Large intestine (tissue), 3 donors: ENCODE measurements around the gene SLC34A3. TPM values are rescaled to one million over a fixed set of nuclear protein-coding genes. Genes with fewer than 3 reads are reported as not detected.

Experiments used
- DNase-seq, 2 donors: peaks; one replicate each; pipeline versions ENCODE4 v3.0.0 to v3.0.0-alpha.2; 2013
- H3K27ac ChIP-seq: one replicate; pipeline ENCODE4 v1.5.1; 2013; ENCODE audit warnings: low read length
- H3K27me3 ChIP-seq: 2 replicates; pipeline ENCODE4 v1.6.1; 2013; ENCODE audit warnings: low read length; ENCODE audit not compliant: control insufficient read depth, insufficient read depth
- H3K36me3 ChIP-seq: 2 replicates; pipeline ENCODE4 v1.6.1; 2013; ENCODE audit warnings: low read length; ENCODE audit not compliant: control insufficient read depth, insufficient read depth
- H3K4me1 ChIP-seq: one replicate; pipeline ENCODE4 v1.6.1; 2013; ENCODE audit warnings: low read length; ENCODE audit not compliant: control insufficient read depth, insufficient read depth
- H3K4me3 ChIP-seq: one replicate; pipeline ENCODE4 v1.5.1; 2013; ENCODE audit warnings: low read length
- H3K9me3 ChIP-seq: one replicate; pipeline ENCODE4 v1.6.1; 2013; ENCODE audit warnings: mild to moderate bottlenecking, low read depth, low read length, moderate library complexity; ENCODE audit not compliant: control insufficient read depth
- WGBS: methylation state at CpG from one replicate; pipeline ENCODE4 v1.1.5; 2013; ENCODE audit warnings: low lambda C conversion rate; ENCODE audit not compliant: insufficient coverage; 5-methylcytosine and 5-hydroxymethylcytosine counted together
- polyA plus RNA-seq: library from polyadenylated mRNA; unstranded; fragments of 120-200 nt; gene quantifications from one replicate; pipeline ENCODE4 v1.2.1, GENCODE V29; 2013

Gene SLC34A3
- polyA plus RNA-seq, 1 donor, result 36.9 TPM

GRCh38 chr9:137217276-137218211 is 13.2 kb upstream of the SLC34A3 start:
- peaks cover 28% of the 10 kb centered on the region for H3K4me1 ChIP-seq
- peak overlapping the region; percentile 39 for H3K4me3 ChIP-seq
- no CpG with 5 or more reads among the region's 36 CpGs for WGBS
- DNase-seq, result peak; percentile 78 to 88
- H3K27me3 ChIP-seq, result no peaks in the 10 kb centered on the region
- peaks cover 13% of the 10 kb centered on the region for H3K36me3 ChIP-seq
- H3K27ac ChIP-seq, result peak overlapping the region; percentile 54
- H3K9me3 ChIP-seq, result peaks cover 9% of the 10 kb centered on the region

GRCh38 chr9:137218212-137218753 is 12.4 kb upstream of the SLC34A3 start:
- Histone ChIP-seq H3K4me3 (no peak overlapping the region), H3K4me1 (peaks cover 33% of the 10 kb centered on the region)
- no peak for DNase-seq

GRCh38 chr9:137218754-137219271 is 11.9 kb upstream of the SLC34A3 start:
- Histone ChIP-seq H3K27me3 (no peaks in the 10 kb centered on the region), H3K4me3 (no peak overlapping the region), H3K4me1 (peaks cover 33% of the 10 kb centered on the region), H3K36me3 (peaks cover 13% of the 10 kb centered on the region), H3K9me3 (peaks cover 9% of the 10 kb centered on the region), H3K27ac (peak overlapping the region; percentile 66)
- DNase-seq, result peak in 1 of 2 donors; percentile 71
- no CpG with 5 or more reads among the region's 12 CpGs for WGBS

More at GRCh38 chr9:137218212-137218753, 12.4 kb upstream of the SLC34A3 start:
- H3K27me3 ChIP-seq, result no peaks in the 10 kb centered on the region
- peak overlapping the region; percentile 66 for H3K27ac ChIP-seq
- WGBS, result no CpG with 5 or more reads among the region's 30 CpGs
- peaks cover 13% of the 10 kb centered on the region for H3K36me3 ChIP-seq
- peaks cover 9% of the 10 kb centered on the region for H3K9me3 ChIP-seq

- H3K27ac ChIP-seq, result no peak overlapping the region
- no peak for DNase-seq
- peaks cover 11% of the 10 kb centered on the region for H3K36me3 ChIP-seq
- no CpG with 5 or more reads among the region's 10 CpGs for WGBS
- H3K27me3 ChIP-seq, result no peaks in the 10 kb centered on the region
- no peak overlapping the region for H3K4me3 ChIP-seq
- peaks cover 41% of the 10 kb centered on the region for H3K4me1 ChIP-seq
- H3K9me3 ChIP-seq, result peaks cover 9% of the 10 kb centered on the region
Measured at GRCh38 chr9:137219757-137220316, 10.9 kb upstream of the SLC34A3 start.

- Histone ChIP-seq H3K36me3 (peaks cover 5% of the 10 kb centered on the region), H3K27me3 (no peaks in the 10 kb centered on the region), H3K4me3 (no peak overlapping the region), H3K27ac (no peak overlapping the region), H3K4me1 (peaks cover 48% of the 10 kb centered on the region), H3K9me3 (peaks cover 9% of the 10 kb centered on the region)
- no peak for DNase-seq
- WGBS, result no CpG with 5 or more reads among the region's 52 CpGs
Measured at GRCh38 chr9:137220317-137221094, 10.2 kb upstream of the SLC34A3 start.

GRCh38 chr9:137221095-137221505 is 9.6 kb upstream of the SLC34A3 start:
- Histone ChIP-seq H3K4me3 (no peak overlapping the region), H3K9me3 (peaks cover 9% of the 10 kb centered on the region), H3K4me1 (peaks cover 54% of the 10 kb centered on the region), H3K27ac (no peak overlapping the region), H3K36me3 (no peaks in the 10 kb centered on the region), H3K27me3 (no peaks in the 10 kb centered on the region)
- no CpG with 5 or more reads among the region's 14 CpGs for WGBS
- DNase-seq, result no peak

GRCh38 chr9:137221506-137222111 is 9.1 kb upstream of the SLC34A3 start:
- Histone ChIP-seq H3K9me3 (peaks cover 9% of the 10 kb centered on the region), H3K4me3 (peak overlapping the region; percentile 47), H3K27me3 (no peaks in the 10 kb centered on the region), H3K27ac (no peak overlapping the region), H3K36me3 (no peaks in the 10 kb centered on the region), H3K4me1 (peaks cover 59% of the 10 kb centered on the region)
- WGBS, result no CpG with 5 or more reads among the region's 61 CpGs
- DNase-seq, result peak in 1 of 2 donors; percentile 27

DNA sequence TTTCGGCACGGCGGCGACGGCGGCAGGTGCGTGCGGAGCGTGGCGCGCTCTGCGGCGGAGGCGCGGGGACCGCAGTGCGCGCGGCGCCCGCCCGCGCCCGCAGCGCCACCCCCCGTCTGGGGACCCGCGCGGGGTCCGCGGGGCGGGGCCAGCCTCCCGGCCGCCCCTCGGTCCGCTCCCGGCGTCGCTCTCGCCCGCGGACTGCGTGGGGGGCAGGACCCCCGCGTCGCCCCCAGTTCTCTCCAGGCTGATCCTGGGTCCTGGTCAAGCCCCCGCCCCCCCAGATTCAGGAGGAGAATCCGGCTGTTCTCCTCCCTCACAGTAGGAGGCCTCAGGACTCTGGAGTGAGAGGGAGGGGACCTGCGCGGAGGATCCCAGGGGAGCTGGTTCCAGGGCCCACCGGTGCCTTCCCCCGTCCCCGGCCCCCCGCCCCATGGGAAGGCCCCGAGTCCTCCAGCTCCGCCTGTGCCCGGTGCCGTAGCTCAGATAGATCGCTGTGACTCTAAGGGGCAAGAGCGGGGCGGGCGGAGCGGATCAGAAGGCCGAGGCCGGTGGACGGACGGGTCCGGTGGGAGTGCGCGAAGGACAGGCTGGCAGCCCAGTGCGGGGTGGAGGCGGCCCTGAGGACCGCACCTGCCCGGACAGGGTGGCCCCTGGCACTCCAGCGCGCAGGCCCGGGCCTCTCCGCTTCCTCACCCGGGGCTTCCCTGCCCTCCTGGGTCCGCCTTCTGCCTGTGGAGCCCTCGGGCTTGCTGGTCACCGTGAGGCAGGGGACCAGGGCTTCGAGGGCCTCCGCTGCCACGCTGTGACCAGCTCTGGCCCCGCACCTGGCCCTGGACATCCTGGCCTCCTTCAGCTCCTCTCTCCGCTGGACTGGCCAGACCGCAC is 8.3 kb upstream of the SLC34A3 start, which contains the start of gene RNF208:
RNF208 (minus strand) TSS at position 51 of the 888 bp plus-strand sequence. CDS start 1,028 bp downstream, outside the sequence.
- no peaks in the 10 kb centered on the region for H3K27me3 ChIP-seq
- H3K36me3 ChIP-seq, result no peaks in the 10 kb centered on the region
- peaks cover 59% of the 10 kb centered on the region for H3K4me1 ChIP-seq
- peak within 1 kb of the TSS; percentile 76 for H3K4me3 ChIP-seq
- H3K27ac ChIP-seq, result peak within 1 kb of the TSS; percentile 79
- peaks cover 9% of the 10 kb centered on the region for H3K9me3 ChIP-seq
- no CpG with 5 or more reads among the region's 88 CpGs for WGBS
- DNase-seq, result peak in 1 of 2 donors; percentile 60
